Measurements from ENCODE around the gene CD109. TPM values are rescaled to one million over a fixed set of nuclear protein-coding genes. Genes with fewer than 3 reads are reported as not detected.

The CD109 gene
- total RNA-seq, 1 experiment from 2014 or later, result 19.1 TPM

- 0 out of 2 replicates have a peak, but pooled peaks cover 6% of the 10 kb centered on the region for H3K4me1 ChIP-seq (ENCODE audit: insufficient read depth, low read length)
- ChIA-PET CTCF (no interaction called here), POLR2A (ENCODE audit: unreplicated experiment) (no interaction called here)
- no peak overlapping the region for H3K9ac ChIP-seq (ENCODE audit: low read length)
- H3K27me3 ChIP-seq (ENCODE audit: low read length), result no peaks in the 10 kb centered on the region
- no peak overlapping the region for H3K27ac ChIP-seq (ENCODE audit: low read length)
- ATAC-seq (no peak), DNase-seq (no peak)
- intact Hi-C loops (cut with micrococcal nuclease), result loop anchor here (5.0 to 10.0 kb wide), 2 partner anchors 62 to 224 kb away; no protein-coding TSS in a partner anchor
- no peak overlapping the region for H3K4me2 ChIP-seq (ENCODE audit: low read length)
- H3K9me2 ChIP-seq (replicated peaks; ENCODE audit: low read length), result no peaks in the 10 kb centered on the region
- no peaks in the 10 kb centered on the region for H3K9me3 ChIP-seq (ENCODE audit: low read length)
- no peak overlapping the region for H2AFZ ChIP-seq (ENCODE audit: low read length)
- no TSS peak for BruUV-seq (replicated peaks)
- H4K20me1 ChIP-seq (ENCODE audit: low read length), result no peaks in the 10 kb centered on the region
- TF ChIP-seq CTCF (conservative IDR thresholded peaks at IDR 0.05; ENCODE audit: low read depth, low read length), result no peak
- no peak for TF ChIP-seq EZH2phosphoT487 (IDR thresholded peaks at IDR 0.05; ENCODE audit: borderline replicate concordance, low read length)
- TF ChIP-seq EZH2 (IDR thresholded peaks at IDR 0.05; ENCODE audit: low read length, unreplicated experiment), result no peak
- H3F3A ChIP-seq (ENCODE audit: low read length, unreplicated experiment), result no peaks in the 10 kb centered on the region
- no peak overlapping the region for H3K4me3 ChIP-seq (ENCODE audit: low read length)
- H3K36me3 ChIP-seq (ENCODE audit: low read depth, low read length), result no peaks in the 10 kb centered on the region
- H3K79me2 ChIP-seq (ENCODE audit: low read length), result no peaks in the 10 kb centered on the region
Measured at GRCh38 chr6:73743081-73743480, 47.1 kb downstream of the CD109 start.

- Histone ChIP-seq H3K36me3 (ENCODE audit: low read depth, low read length) (no peaks in the 10 kb centered on the region), H3K9ac (ENCODE audit: low read length) (no peak overlapping the region), H3K9me2 (replicated peaks; ENCODE audit: low read length) (no peaks in the 10 kb centered on the region), H4K20me1 (ENCODE audit: low read length) (no peaks in the 10 kb centered on the region), H3K9me3 (ENCODE audit: low read length) (no peaks in the 10 kb centered on the region), H3K4me1 (ENCODE audit: insufficient read depth, low read length) (0 out of 2 replicates have a peak, but pooled peaks cover 5% of the 10 kb centered on the region), H3K27me3 (ENCODE audit: low read length) (no peaks in the 10 kb centered on the region), H3K79me2 (ENCODE audit: low read length) (no peaks in the 10 kb centered on the region), H3F3A (ENCODE audit: low read length, unreplicated experiment) (no peaks in the 10 kb centered on the region), H3K4me3 (ENCODE audit: low read length) (no peak overlapping the region), H2AFZ (ENCODE audit: low read length) (no peak overlapping the region), H3K4me2 (ENCODE audit: low read length) (no peak overlapping the region), H3K27ac (ENCODE audit: low read length) (no peak overlapping the region)
- CTCF ChIA-PET, result no interaction called here
- no peak for DNase-seq
- POLR2A ChIA-PET (ENCODE audit: unreplicated experiment), result no interaction called here
- intact Hi-C loops (cut with micrococcal nuclease), result loop anchor here (5.0 to 10.0 kb wide), 2 partner anchors 61 to 224 kb away; no protein-coding TSS in a partner anchor
- no peak for TF ChIP-seq EZH2phosphoT487 (IDR thresholded peaks at IDR 0.05; ENCODE audit: borderline replicate concordance, low read length)
- TF ChIP-seq CTCF (conservative IDR thresholded peaks at IDR 0.05; ENCODE audit: low read depth, low read length), result no peak
- TF ChIP-seq EZH2 (IDR thresholded peaks at IDR 0.05; ENCODE audit: low read length, unreplicated experiment), result no peak
- no TSS peak for BruUV-seq (replicated peaks)
- no peak for ATAC-seq
Measured at GRCh38 chr6:73743556-73743955, 47.6 kb downstream of the CD109 start.

- ChIA-PET POLR2A (ENCODE audit: unreplicated experiment) (no interaction called here), CTCF (no interaction called here)
- Histone ChIP-seq H4K20me1 (ENCODE audit: low read length) (no peaks in the 10 kb centered on the region), H3K9ac (ENCODE audit: low read length) (no peak overlapping the region), H3K9me2 (replicated peaks; ENCODE audit: low read length) (no peaks in the 10 kb centered on the region), H3K27ac (ENCODE audit: low read length) (no peak overlapping the region), H3K79me2 (ENCODE audit: low read length) (no peaks in the 10 kb centered on the region), H3K4me2 (ENCODE audit: low read length) (no peak overlapping the region), H3K27me3 (ENCODE audit: low read length) (no peaks in the 10 kb centered on the region), H3K36me3 (ENCODE audit: low read depth, low read length) (no peaks in the 10 kb centered on the region), H3K4me3 (ENCODE audit: low read length) (no peak overlapping the region), H3K4me1 (ENCODE audit: insufficient read depth, low read length) (0 out of 2 replicates have a peak, but pooled peaks cover 4% of the 10 kb centered on the region), H2AFZ (ENCODE audit: low read length) (no peak overlapping the region), H3F3A (ENCODE audit: low read length, unreplicated experiment) (no peaks in the 10 kb centered on the region), H3K9me3 (ENCODE audit: low read length) (no peaks in the 10 kb centered on the region)
- BruUV-seq (replicated peaks), result no TSS peak
- ATAC-seq (no peak), DNase-seq (no peak)
- intact Hi-C loops (cut with micrococcal nuclease), result loop anchor here (10.0 kb wide), 1 partner anchor 58 kb away; no protein-coding TSS in a partner anchor
- TF ChIP-seq EZH2phosphoT487 (IDR thresholded peaks at IDR 0.05; ENCODE audit: borderline replicate concordance, low read length), result no peak
- no peak for TF ChIP-seq CTCF (conservative IDR thresholded peaks at IDR 0.05; ENCODE audit: low read depth, low read length)
- no peak for TF ChIP-seq EZH2 (IDR thresholded peaks at IDR 0.05; ENCODE audit: low read length, unreplicated experiment)
Measured at GRCh38 chr6:73746787-73747186, 50.8 kb downstream of the CD109 start.

All from PC-3 (cell line).